IPS DF 4.7 (cell line): Measurements from ENCODE around the gene RAD54L2.
"Not testable (repeated sequence)": the region's sequence is repeated elsewhere in the genome, so short reads cannot be mapped to it uniquely, and the experiment has no call there.

Experiments used
- DNase-seq: peaks from one replicate; pipeline ENCODE4 v3.0.0-alpha.2; 2013; ENCODE audit warnings: low spot score; ENCODE audit errors: extremely low read depth

Gene RAD54L2, protein sequence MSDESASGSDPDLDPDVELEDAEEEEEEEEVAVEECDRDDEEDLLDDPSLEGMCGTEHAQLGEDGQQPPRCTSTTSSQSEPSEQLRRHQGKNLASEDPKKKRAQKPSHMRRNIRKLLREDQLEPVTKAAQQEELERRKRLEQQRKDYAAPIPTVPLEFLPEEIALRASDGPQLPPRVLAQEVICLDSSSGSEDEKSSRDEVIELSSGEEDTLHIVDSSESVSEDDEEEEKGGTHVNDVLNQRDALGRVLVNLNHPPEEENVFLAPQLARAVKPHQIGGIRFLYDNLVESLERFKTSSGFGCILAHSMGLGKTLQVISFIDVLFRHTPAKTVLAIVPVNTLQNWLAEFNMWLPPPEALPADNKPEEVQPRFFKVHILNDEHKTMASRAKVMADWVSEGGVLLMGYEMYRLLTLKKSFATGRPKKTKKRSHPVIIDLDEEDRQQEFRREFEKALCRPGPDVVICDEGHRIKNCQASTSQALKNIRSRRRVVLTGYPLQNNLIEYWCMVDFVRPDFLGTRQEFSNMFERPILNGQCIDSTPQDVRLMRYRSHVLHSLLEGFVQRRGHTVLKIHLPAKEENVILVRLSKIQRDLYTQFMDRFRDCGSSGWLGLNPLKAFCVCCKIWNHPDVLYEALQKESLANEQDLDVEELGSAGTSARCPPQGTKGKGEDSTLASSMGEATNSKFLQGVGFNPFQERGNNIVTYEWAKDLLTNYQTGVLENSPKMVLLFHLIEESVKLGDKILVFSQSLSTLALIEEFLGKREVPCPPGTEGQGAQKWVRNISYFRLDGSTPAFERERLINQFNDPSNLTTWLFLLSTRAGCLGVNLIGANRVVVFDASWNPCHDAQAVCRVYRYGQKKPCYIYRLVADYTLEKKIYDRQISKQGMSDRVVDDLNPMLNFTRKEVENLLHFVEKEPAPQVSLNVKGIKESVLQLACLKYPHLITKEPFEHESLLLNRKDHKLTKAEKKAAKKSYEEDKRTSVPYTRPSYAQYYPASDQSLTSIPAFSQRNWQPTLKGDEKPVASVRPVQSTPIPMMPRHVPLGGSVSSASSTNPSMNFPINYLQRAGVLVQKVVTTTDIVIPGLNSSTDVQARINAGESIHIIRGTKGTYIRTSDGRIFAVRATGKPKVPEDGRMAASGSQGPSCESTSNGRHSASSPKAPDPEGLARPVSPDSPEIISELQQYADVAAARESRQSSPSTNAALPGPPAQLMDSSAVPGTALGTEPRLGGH (N-terminal part only)

DNA sequence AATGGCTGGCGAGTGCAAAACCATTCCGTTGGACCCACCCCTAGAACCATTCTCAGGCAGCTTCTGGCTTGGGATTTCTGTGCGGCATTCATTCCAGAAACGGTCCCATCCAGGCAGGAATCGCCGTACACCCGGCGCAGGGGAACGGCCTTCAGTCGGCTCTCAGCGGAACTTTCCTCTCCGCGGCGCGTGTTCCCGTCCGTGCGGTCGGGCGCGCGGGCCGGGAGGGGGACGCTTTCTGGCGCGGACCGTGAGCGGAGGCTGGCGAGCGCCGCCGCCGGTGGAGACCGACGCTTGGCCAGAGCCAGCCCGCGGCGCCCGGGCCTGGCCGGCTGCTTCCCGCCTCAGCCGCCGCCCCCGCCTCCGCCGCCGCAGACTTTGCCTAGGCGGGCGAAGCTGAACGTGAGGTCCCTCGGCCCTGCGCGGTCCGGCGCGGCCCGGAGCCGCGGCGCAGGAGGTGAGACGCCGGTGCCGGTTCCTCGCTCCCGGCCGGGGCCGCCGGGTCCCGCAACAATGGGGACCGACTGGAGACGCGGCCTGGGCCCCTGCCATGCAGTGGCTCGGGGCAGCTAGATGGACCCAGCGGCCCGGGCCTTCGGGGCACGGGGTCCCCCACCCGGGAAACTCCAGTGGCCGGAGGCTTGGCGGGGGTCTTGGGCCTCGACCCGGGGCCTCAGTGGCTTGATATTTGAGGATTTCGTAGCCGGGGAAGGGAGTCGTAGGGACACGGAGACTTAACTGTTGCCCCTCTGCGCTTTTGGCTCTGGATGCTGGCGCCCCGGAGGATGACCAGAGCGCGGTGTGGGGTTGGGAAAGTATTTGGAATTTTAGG, at the start of gene RAD54L2:
Gene RAD54L2 (plus strand): TSS at position 261 of the 832 bp plus-strand sequence. CDS start 51,702 bp downstream, outside the sequence.
- DNase-seq: no peak

DNA sequence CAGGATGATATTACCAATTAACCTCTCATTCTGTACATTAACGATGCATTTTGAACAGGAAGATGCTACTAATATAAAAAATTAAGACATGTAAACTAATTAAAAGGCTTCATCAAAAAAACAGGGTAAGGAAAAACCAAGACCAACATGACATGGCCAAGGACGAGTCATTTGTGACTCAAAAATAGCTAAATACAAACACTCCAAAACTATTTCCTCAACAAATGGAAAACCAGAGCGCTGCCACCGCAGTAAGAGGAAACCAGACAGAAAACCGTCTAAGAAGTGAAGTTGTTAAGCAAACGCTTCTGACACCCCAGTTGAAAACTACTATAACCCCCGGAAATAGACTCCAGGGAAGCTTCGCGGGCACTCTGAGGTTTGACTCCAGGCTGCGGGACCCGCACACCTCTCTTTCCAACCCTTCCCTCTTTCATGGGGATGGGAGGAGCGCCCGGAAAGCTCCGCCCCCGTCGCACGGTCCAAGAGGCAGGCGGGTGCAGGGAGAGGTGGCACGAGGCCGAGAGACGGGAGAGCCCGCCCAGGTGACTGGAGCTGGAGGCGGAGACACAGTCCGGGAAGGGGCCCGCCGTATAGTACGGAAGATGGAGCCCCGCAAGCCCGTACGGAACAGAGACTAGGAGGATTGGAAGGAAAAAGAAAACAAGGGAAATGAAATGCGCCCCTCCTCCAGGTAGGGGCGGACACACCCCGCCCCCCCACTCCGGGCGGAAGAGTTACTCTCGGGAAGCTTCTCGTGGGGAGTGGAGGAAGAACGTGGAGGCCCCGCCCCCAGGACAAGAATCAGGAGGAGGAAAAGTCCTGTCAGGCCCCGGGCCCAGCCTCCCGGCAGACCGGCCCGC, 39.4 kb upstream of the RAD54L2 start:
- peak; percentile 74 for DNase-seq

DNA sequence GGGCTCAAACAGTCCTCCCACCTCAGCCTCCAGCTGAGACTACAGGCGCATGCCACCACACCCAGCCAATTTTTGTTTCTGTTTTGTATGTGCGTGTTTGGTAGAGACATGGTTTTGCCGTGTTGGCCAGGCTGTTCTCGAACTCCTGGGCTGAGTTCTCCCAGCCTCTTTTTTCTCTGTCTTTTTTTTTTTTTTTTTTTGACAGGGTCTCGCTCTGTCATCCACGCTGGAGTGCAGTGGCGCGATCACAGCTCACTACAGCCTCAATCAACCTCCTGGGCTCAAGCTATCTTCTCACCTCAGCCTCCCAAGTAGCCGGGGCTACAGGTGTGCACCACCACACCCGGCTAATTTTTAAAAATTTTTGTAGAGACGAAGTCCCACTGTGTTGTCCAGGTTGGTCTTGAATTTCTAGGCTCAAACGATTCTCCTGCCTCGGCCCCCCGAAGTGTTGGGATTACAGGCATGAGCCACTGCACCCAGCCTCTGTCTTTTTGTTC, 37.8 kb upstream of the RAD54L2 start:
- DNase-seq: no peak

DNA sequence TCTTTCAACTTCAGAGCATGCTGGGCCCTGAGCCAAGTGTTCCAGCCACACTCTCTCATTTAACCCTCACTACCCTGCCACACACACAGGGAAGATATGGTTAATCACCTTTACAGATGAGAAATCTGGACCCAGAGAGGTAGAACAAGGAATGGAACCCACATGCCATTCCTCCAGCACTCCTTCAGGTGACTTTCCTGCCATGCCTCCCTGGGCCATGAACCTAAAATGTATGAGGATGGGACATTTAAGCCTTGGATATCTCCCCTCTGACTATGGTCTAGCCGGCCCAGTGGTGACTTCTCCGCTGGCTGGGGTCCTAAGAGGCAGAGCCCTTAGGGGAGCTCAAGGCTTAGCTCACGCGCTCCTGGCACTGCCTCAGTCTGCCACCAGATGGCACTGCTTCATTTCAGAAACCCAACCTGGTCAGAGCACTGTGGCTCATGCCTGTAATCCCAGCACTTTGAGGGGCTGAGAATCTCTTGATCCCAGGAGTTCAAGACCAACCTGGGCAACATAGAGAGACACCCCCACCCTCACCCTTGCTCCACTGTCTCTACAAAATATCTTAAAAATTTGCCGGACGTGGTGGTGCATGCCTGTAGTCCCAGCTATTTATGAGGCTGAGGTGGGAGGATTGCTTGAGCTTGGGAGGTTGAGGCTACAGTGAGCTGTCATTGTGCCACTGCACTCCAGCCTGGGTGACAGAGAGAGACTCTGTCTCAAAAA, 36.5 kb upstream of the RAD54L2 start:
- DNase-seq: peak; percentile 76

DNA sequence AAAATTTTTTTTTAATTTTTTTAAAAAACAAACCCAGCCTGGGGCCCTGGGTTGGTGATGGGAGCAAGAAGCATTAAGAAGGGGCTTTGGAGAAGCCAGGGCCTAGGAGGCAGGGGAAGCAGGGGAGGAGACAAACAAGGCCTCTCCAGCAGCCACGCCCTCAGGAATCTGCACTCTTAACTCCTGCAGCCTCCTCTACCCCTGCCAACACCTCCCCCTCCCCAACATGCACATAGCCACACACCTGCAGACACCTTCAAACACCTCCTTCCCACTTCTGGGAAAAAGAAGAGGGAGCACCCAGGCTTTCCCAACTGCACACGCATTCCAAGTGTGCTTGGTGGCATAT, 36.0 kb upstream of the RAD54L2 start:
- DNase-seq: no peak

DNA sequence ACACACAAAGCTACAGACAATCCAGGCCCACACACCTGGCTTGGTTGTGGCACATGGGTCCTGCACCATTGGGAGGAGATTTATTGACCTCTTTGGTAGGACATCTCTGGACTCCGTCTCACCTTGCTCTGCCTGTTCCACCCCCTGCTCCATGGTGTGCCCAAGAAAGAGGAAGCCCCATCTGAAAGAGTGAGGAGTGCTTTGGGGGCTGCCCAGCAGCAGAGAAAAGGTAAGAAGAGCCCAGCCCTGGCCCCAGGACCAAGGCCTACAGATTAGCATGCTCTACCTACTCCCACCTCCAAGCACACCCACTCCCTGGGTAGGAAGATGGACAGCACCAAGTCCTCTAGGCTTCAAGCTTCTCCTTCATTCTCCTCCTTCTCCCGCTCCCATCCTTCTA, 35.5 kb upstream of the RAD54L2 start:
- no peak for DNase-seq

DNA sequence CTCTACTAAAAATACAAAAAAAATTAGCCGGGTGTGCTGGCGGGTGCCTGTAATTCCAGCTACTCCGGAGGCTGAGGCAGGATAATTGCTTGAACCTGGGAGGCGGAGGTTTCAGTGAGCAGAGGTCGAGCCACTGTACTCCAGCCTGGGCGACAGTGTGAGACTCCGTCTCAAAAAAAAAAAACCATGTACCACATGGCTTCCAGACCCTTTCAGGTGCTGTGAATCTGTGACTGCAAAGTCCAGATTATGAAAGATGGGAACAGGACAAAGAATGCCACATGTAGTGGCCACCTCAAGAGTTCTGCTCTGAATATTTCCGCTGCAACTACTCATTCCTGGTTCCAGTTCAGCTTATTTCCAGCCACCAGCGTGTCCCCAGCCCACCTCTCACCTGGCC, 30.3 kb upstream of the RAD54L2 start:
- no peak for DNase-seq

DNA sequence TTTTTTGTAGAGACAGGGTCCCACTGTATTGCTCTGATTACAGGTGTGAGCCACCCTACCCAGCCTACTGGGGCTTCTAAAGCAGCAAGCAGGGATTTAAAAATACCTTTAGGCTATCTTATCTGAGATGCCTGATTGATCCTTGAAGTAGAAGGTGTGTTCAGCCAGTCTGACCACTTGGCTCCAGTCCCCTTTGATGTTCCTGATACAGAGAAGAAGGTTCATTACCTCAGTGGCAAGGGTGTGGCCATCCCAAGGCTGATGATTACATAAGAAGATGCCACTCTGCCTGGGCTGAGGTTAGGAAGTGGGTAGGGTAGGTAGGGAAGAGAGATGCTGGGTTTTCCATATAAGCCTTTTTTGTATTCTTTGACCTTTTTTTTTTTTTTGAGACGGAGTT, 27.5 kb upstream of the RAD54L2 start:
- DNase-seq: no peak

DNA sequence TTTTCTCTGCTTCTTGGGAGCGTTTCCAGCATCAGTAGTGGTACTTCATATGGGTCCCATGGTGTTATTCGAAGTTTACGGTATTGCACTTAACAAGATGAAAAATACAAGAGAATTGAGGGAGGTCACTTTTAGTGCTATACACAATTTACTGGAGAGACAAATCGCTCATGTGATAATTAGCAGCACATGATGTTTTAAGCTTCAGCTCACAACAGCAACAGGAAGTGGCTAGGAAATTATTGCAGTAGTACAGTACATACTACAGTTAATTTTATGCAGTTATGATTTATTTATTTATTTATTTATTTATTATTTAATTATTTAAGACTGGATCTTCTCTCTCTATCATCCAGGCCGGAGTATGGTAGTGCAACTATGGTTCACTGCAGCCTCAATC, 24.3 kb upstream of the RAD54L2 start:
- DNase-seq: no peak

DNA sequence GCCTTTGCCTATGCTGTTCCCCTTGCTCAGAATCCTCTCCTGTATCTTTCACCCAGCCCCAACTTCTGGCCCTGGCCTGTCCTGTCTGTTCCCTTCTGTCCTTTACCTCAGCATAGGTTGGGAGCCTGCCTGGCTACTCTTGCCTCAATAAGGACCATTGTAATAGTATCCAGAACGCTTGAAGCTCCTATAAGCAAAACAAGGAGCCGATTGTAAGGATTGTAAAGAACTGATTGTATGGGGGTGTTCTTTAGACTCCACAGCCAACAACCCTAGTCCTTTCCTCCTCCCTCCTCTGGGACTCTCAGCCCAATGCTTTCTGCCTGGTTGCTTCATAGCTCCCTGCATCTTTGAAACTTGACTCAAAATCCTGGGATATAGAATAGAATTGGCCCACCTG, 18.7 kb upstream of the RAD54L2 start:
- DNase-seq: no peak

DNA sequence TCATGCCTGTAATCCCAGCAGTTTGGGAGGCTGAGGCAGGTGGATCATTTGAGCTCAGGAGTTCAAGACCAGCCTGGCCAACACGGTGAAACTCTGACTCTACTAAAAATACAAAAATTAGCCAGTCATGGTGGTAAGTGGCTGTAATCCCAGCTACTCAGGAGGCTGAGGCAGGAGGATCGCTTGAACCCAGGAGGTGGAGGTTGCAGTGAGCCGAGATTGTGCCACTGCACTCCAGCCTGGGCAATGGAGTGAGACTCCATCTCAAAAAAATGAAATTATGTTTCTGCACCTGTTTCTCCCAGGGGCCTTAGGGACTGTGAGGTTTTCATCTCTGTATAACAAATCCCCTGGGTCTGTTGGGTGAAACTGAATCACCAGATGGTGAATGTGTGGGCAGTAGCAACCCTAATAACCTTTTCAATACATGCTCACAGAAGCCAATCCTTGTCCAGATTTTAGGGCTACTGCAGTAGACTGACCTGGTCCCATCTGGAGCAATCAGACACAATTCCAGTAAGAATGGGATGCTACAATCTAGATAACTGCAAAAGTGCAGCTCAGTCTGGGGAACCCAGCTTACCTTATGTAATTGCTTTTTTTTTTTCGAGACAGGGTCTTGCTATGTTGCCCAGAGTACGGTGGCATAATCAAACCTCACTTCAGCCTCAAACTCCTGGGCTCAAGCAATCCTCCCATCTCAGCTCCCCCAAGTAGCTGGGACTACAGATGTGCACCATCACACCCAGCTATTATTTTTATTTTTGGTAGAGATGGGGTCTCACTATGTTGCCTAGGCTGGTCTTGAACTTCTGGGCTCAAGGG, 17.4 kb upstream of the RAD54L2 start:
- DNase-seq: not testable (repeated sequence)

DNA sequence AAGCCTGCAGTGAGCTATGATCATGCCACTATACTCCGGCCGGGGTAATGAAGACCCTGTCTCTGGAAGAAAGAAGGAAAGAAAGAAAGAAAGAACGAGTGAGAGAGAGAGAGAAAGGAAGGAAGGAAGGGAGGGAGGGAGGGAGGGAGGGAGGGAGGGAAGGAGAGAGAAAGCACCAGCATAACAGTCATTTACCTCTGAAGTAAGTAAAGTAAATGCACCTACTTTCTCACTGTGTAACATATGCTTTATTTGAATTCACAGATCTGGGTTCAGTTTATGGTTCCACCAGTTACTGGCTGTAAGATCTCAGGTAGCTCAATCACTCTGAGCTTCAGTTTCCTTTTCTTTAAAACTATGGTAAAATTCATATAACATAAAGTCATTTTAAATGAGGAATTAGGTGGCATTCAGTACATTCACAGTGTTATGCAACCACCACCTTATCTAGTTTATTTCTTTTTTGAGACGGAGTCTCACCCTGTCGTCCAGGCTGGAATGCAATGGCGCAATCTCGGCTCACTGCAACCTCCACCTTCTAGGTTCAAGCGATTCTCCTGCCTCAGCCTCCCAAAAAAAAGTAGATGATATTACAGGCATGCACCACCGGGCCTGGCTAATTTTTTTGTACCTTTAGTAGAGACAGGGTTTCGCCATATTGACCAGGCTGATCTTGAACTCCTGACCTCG, 16.1 kb upstream of the RAD54L2 start:
- no peak for DNase-seq

DNA sequence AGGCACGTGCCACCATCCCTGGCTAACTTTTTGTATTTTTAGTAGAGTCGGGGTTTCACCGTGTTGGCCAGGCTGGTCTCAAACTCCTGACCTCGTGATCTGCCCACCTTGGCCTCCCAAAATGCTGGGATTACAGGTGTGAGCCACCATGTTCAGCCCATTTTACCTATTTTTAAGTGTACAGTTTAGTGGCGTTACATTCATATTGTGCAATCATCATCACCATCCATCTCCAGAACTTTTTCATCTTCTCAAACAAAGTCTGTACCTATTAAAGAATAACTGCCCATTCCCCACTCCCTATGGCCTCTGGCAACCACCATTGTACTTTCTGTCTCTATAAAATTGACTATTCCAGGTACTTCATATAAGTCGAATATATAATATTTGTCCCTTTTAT, 13.6 kb upstream of the RAD54L2 start:
- DNase-seq: not testable (repeated sequence)

DNA sequence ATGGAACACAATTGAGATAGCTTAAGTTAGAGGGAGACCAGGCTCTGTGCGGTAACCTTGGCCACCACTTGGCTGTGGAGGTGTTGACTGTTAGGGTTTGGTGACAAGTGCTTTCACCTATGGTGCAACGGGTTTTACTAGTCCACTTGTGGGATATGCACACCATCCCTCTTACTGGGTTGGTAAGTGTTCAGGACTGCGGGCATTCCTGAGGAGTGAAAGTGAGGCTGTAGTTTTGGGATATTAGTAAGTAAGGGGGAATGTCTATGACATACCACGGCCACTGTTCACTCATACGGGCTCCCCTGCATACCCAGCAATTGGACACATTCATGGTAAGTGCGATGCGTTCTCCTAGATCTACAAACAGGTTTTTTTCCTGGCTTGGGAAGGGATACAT, 8.0 kb upstream of the RAD54L2 start:
- DNase-seq: no peak

DNA sequence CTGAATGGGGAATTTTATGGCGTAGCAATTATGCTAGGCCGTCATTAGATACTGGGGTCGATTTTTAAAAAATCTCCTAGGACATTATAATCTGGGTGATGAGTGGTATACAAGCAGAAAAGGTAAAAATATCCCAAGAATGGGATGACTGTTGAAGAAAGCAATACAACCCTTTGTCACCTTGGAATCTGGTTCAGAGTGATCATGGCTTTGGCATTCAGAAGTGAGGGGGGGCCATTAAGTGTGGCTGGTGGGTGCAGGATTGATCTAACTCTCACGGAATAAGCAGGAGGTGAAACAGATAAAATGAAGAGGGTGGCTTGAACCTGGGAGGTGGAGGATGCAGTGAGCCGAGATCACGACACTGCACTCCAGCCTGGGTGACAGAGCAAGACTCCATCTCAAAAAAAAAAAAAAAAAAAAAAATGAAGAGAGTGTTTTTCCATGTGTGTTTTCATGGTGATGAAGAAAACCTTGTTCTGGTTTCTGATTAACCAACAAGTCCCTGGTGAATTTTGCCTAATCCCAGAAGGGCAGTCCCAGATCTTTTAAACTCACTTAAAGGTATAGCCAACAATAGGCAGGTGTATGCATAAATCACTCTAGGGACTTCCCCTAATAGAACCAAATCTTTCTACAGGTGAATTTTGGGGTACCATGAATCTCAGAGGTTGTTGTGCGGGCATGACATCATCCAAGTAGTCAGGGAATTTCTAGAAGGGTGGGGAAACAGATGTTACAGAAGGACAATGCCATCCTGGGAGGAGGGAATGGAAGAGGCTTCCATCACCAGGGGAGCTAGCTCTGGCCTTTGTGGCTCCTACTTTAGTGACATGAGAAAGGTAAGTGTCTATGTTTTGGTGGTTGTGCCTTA, 3.1 kb upstream of the RAD54L2 start:
- DNase-seq: no peak

DNA sequence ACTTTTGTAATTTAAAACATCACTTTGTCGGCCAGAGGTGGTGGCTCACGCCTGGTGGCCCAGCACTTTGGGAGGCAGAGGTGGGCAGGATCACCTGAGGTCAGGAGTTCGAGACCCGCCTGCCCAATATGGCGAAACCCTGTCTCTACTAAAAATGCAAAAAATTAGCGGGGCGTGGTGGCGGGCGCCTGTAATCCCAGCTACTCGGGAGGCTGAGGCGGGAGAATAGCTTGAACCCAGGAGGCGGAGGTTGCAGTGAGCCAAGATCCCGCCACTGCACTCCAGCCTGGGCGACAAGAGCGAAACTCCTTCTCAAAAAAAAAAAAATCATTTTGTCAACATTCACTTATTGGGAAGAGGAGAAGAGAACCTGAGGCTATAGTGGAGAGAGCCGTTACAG, 888 bp upstream of the RAD54L2 start:
- not testable (repeated sequence) for DNase-seq

DNA sequence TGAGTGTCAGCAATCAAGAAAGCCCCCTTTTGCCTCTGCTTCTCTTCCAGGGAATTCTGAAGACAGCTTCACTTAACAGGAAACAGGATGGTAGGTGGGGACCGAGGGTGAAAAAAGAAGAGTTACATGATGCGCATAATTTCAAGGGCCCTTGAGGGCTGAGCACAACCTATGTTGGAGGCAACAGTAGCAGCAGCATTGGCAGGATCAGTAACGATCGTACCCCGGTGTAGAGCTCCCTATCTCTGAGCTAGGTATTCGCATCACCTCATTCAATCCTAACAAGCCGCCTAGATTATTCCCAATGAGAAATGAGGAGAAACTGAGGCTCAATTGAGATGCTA, 432 bp upstream of the RAD54L2 start:
- no peak for DNase-seq
